Fibroblast of the aortic adventitia (primary cell): ENCODE results near the gene PIK3C2G. TPM values are rescaled to one million over a fixed set of nuclear protein-coding genes. Genes with fewer than 3 reads are reported as not detected.

Experiments
- DNase-seq: peaks from one replicate; pipeline ENCODE4 v3.0.0-alpha.2; 2010; ENCODE audit warnings: low read depth
- H3K4me3 ChIP-seq: 2 replicates; pipeline ENCODE4 v1.5.1; 2011; ENCODE audit warnings: low read depth, mild to moderate bottlenecking, control low read depth, low read length, moderate library complexity
- total RNA-seq: library from RNA; depleted of rRNA; stranded (reverse); fragments of >200 nt; gene quantifications from 2 replicates; pipeline ENCODE4 v1.2.3, GENCODE V29; 2012; ENCODE audit warnings: low replicate concordance
- TF ChIP-seq, protein P1 (sequence below): IDR thresholded peaks from 2 replicates; pipeline ENCODE4 v1.5.1; 2011; ENCODE audit warnings: mild to moderate bottlenecking, low read length, control low read depth, inconsistent platforms; ENCODE audit not compliant: insufficient read depth

The PIK3C2G gene
- total RNA-seq, 1 donor: 0.09 TPM

DNA sequence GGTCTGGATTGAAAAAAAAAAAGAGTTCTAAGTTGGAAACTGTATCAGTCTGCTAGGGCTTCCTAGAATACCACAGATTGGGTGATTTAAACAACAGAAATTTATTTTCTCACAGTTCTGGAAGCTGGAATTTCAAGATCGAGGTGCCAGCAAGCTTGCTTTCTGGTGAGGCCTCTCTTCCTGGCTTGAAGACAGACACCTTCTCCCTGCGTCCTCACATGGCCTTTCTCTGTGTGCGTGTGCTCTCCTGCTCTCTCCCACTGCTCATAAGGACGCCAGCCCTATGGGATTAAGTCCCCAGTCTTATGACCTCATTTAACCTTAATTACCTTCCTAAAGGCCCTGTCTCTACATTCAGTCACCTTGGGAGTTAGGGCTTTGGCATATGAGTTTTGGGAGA is 215.5 kb downstream of the PIK3C2G start:
- DNase-seq: peak; percentile 16
- H3K4me3 ChIP-seq: no peak overlapping the region
- TF ChIP-seq, protein P1, sequence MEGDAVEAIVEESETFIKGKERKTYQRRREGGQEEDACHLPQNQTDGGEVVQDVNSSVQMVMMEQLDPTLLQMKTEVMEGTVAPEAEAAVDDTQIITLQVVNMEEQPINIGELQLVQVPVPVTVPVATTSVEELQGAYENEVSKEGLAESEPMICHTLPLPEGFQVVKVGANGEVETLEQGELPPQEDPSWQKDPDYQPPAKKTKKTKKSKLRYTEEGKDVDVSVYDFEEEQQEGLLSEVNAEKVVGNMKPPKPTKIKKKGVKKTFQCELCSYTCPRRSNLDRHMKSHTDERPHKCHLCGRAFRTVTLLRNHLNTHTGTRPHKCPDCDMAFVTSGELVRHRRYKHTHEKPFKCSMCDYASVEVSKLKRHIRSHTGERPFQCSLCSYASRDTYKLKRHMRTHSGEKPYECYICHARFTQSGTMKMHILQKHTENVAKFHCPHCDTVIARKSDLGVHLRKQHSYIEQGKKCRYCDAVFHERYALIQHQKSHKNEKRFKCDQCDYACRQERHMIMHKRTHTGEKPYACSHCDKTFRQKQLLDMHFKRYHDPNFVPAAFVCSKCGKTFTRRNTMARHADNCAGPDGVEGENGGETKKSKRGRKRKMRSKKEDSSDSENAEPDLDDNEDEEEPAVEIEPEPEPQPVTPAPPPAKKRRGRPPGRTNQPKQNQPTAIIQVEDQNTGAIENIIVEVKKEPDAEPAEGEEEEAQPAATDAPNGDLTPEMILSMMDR: no peak

DNA sequence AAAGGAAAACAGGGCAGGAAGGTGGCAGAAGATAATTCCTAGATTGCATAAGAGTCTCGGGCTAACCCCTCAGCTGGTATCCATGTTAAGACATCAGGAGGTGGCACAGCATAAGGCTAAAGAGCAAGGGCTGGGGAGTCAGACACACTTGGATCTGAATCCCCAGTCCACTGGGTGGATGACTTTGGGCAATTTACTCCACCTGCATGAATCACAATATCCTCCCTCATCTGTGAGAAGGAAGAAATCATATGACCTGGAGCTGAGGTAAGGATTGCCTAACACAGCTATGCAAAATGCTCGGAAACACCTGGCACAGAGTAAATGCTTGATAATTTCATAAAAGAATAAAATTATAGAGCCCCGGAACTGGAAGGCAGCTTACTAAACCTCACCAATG is 217.9 kb downstream of the PIK3C2G start:
- H3K4me3 ChIP-seq: no peak overlapping the region
- no peak for DNase-seq
- TF ChIP-seq, protein P1: no peak

DNA sequence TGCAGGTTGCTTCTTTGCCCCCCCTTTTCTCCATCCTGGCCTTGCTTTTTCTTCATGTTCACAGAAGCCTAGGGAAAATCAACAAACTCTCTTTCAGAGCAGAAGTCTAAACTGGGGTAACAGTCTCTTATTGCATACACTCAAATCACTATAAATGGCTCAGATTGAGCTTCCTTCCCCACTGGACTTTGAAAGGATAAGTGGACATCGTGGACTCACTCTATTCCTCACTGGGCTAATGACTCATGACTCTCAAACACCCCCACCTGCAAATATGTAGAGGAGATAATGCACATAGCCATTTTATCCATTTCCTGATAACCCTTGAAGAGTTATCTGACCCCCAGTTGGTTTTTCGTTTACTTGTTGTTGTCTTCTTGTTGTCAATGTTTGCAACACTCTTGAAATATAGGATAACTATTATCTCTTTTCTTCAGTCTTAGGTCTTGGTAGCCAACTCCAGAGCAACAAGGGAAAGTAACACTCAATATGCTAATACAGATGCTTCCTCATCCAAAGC is 221.3 kb downstream of the PIK3C2G start:
- no peak for DNase-seq
- no peak overlapping the region for H3K4me3 ChIP-seq
- TF ChIP-seq, protein P1: no peak

DNA sequence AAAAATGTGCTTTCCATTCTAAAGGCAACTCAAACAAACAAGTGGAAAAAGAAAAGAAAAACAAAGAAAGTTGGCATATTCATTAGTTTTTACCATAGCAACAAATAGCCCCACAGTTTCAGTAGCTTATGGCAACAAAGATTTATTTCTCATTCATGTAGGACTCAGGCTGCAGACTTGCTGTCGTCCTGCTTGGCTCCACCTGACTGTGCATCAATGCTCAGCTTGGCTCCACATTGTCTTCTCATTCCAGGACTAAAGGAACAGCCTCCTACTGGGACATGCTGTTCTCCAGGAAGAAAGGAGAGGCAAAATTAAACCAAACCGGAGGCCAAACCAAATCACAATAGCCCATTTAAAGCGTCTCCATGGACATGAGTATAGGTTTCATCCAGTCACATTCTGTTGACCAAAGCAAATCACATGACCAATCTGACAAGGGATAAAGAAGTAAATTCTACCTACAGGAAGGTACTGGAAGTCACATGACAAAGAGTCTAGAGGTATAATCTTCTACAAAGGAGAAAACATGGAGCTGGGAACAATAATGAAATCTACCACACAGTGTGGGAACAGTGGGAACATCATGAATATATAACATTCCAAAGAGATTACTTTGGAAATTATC is 222.5 kb downstream of the PIK3C2G start:
- no peak overlapping the region for H3K4me3 ChIP-seq
- no peak for DNase-seq
- TF ChIP-seq, protein P1: no peak

DNA sequence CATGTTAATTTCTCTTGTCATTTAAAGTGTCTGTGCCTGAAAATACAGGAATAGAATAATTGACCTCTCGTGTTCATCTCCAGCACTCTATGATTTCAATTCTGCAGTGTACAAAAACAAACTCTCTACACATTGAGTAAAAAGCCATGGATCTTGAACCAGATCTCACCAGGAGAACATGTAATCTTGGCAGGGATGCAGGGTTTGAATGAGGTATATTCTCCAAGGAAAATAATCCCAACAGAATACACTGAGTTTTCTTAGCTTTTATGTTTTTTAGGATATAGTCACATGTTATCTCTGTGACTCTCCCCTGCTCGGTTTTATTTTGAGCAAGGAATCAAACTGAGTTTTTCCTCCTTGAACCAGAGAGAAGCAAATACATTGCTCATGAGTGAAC is 224.7 kb downstream of the PIK3C2G start:
- TF ChIP-seq, protein P1: no peak
- no peak overlapping the region for H3K4me3 ChIP-seq
- no peak for DNase-seq

DNA sequence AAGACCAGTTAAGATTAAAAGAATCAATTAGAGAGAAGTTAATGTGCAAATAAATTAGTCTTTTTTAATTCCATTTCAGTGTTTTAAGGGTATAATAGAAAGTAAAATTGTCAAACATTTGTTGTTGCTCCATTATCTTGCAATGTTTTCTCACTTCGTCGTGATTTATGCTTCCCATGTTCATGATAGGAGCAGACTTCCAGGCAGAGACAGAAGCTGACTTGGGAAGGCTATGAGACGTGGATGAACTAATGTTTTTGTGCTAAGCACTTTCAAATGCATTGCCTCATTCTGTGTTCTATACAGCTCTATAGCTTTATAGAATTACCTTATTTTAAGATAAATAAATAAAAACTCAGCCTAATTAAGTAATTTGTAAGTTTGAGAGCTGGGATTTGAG is 226.2 kb downstream of the PIK3C2G start:
- TF ChIP-seq, protein P1: no peak
- no peak overlapping the region for H3K4me3 ChIP-seq
- DNase-seq: no peak
